ENCODE data around the gene SLC38A11. TPM values are rescaled to one million over a fixed set of nuclear protein-coding genes. Genes with fewer than 3 reads are reported as not detected.
"Not testable (repeated sequence)": the region's sequence is repeated elsewhere in the genome, so short reads cannot be mapped to it uniquely, and the experiment has no call there.

The SLC38A11 gene
- total RNA-seq, 1 experiment from 2014 or later, result not detected

- H3K27me3 ChIP-seq (replicated peaks), result no peaks in the 10 kb centered on the region
- H3K27ac ChIP-seq, result no peak overlapping the region
- no peak for DNase-seq (ENCODE audit: low read depth in 1 of 2, low spot score in 2 of 2)
Observed at GRCh38 chr2:164873210-164873908, 82.0 kb downstream of the SLC38A11 start.

DNA sequence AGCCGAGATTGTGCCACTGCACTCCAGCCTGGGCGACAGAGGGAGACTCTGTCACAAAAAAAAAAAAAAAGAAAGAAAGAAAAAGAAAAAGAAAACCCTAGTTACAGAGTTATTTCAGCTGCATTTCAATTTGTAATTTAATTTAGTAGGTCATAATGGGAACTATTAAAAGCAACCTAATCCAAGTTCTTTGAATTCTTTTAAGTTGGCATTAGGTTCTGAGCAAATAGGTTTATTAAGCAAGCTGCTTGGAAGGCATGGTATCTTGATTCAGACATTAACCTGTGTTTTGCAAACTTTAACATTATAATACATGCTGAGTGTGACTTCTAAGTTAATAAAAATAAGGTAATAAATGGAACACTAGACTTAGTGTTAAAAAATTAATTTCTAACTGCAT is 83.9 kb downstream of the SLC38A11 start:
- no peak overlapping the region for H3K4me3 ChIP-seq
- no peaks in the 10 kb centered on the region for H3K27me3 ChIP-seq (replicated peaks)
- no peaks in the 10 kb centered on the region for H3K36me3 ChIP-seq
- no peak overlapping the region for H3K27ac ChIP-seq
- H3K4me1 ChIP-seq (replicated peaks), result peaks cover 9% of the 10 kb centered on the region; the same call in 1 of the 2 replicates
- no peaks in the 10 kb centered on the region for H3K9me3 ChIP-seq (replicated peaks)
- DNase-seq (ENCODE audit: low read depth in 1 of 2, low spot score in 2 of 2), result no peak

More at GRCh38 chr2:164873210-164873908, 82.0 kb downstream of the SLC38A11 start:
- Histone ChIP-seq H3K9me3 (replicated peaks) (no peaks in the 10 kb centered on the region), H3K4me1 (replicated peaks) (peaks cover 6% of the 10 kb centered on the region; the same call in 1 of the 2 replicates), H3K36me3 (no peaks in the 10 kb centered on the region), H3K4me3 (no peak overlapping the region)

DNA sequence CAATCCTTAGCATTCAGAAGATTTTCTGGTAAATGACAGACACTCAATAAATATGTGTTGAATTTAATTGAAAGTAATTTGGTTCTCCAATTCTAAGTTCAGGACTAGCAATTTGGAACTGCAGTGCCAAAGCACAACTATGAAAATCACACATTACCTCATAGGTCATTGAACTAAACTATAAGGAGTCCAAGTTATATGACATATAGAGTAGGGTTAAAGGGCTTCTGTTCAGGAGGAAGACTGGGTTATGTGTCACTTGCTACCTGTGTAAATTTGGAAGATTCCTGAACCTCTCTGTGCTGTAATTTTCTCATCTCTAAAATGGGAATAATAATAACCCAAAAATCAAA is 85.9 kb downstream of the SLC38A11 start:
- no peaks in the 10 kb centered on the region for H3K36me3 ChIP-seq
- peaks cover 9% of the 10 kb centered on the region; the same call in 1 of the 2 replicates for H3K4me1 ChIP-seq (replicated peaks)
- H3K27ac ChIP-seq, result no peak overlapping the region
- H3K4me3 ChIP-seq, result no peak overlapping the region
- no peaks in the 10 kb centered on the region for H3K9me3 ChIP-seq (replicated peaks)
- no peaks in the 10 kb centered on the region for H3K27me3 ChIP-seq (replicated peaks)
- no peak for DNase-seq (ENCODE audit: low read depth in 1 of 2, low spot score in 2 of 2)

- peaks cover 9% of the 10 kb centered on the region; the same call in 1 of the 2 replicates for H3K4me1 ChIP-seq (replicated peaks)
- no peaks in the 10 kb centered on the region for H3K27me3 ChIP-seq (replicated peaks)
- H3K27ac ChIP-seq, result no peak overlapping the region
- no peaks in the 10 kb centered on the region for H3K9me3 ChIP-seq (replicated peaks)
- H3K36me3 ChIP-seq, result no peaks in the 10 kb centered on the region
- peak in 1 of 2 experiments; percentile 38 for DNase-seq (ENCODE audit: low read depth in 1 of 2, low spot score in 2 of 2)
- H3K4me3 ChIP-seq, result no peak overlapping the region
Observed at GRCh38 chr2:164868563-164869419, 86.5 kb downstream of the SLC38A11 start.

DNA sequence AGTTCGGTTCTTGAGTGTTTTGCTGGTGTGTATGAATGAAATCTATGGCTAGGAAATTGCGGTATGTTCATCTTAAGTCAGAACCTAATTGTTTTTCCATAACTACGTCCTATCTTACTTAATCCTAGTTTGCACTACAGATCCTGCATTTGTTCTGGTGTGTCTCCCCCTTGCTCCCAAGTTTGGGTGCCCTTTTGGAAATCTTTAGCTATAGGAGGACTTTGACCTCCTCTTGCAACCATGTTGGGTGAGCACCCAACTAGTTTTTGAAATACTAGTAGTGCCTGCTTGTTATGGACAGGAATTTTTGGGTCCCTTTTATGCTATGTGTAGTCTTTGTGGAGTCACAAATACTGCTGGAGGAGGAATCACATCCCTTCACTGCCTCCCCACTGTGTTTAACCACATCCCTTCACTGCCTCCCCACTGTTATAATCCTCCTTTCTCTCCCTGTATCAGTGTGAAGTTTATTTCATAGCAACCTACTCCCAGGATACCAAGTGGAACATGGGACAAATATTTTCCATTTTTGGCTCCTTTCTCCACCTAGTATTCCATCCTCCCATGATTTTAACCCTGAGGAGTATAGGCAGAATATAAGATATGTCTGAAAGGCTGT is 87.4 kb downstream of the SLC38A11 start:
- H3K36me3 ChIP-seq, result no peaks in the 10 kb centered on the region
- no peak for DNase-seq (ENCODE audit: low read depth in 1 of 2, low spot score in 2 of 2)
- peaks cover 9% of the 10 kb centered on the region; the same call in 1 of the 2 replicates for H3K4me1 ChIP-seq (replicated peaks)
- no peak overlapping the region for H3K27ac ChIP-seq
- no peak overlapping the region for H3K4me3 ChIP-seq
- no peaks in the 10 kb centered on the region for H3K27me3 ChIP-seq (replicated peaks)
- no peaks in the 10 kb centered on the region for H3K9me3 ChIP-seq (replicated peaks)

DNA sequence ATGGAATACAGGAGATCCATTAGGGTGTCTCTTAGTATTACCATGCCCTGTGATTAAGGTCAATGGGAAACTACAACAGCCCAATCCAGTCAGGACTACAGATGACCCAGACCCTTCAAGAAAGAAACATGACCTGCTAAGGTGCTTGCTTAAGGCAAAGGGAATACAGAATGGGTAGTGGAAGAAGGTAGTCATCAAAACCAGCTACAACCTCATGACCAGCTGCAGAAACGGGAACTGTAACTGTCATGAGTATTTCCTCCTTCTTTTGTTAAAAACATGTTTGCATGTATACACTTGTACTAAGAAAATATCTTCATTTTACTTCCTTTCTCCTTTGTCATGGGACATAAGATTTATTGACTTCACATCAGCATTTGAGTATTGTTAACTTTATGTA is 88.9 kb downstream of the SLC38A11 start:
- H3K27ac ChIP-seq; H3K4me1 ChIP-seq (replicated peaks); H3K9me3 ChIP-seq (replicated peaks); H3K4me3 ChIP-seq; H3K27me3 ChIP-seq (replicated peaks); H3K36me3 ChIP-seq; DNase-seq (ENCODE audit: low read depth in 1 of 2, low spot score in 2 of 2): not testable (repeated sequence)

GRCh38 chr2:164860694-164861042 is 94.7 kb downstream of the SLC38A11 start:
- H3K9me3 ChIP-seq (replicated peaks), result no peaks in the 10 kb centered on the region

GRCh38 chr2:164859906-164860693 is 95.2 kb downstream of the SLC38A11 start:
- H3K4me3 ChIP-seq; DNase-seq (ENCODE audit: low read depth in 1 of 2, low spot score in 2 of 2); H3K4me1 ChIP-seq (replicated peaks); H3K9me3 ChIP-seq (replicated peaks); H3K27me3 ChIP-seq (replicated peaks); H3K27ac ChIP-seq; H3K36me3 ChIP-seq: not testable (repeated sequence)

More at GRCh38 chr2:164860694-164861042, 94.7 kb downstream of the SLC38A11 start:
- Histone ChIP-seq H3K4me1 (replicated peaks) (no peaks in the 10 kb centered on the region), H3K27ac (no peak overlapping the region), H3K36me3 (no peaks in the 10 kb centered on the region), H3K4me3 (no peak overlapping the region), H3K27me3 (replicated peaks) (no peaks in the 10 kb centered on the region)
- DNase-seq (ENCODE audit: low read depth in 1 of 2, low spot score in 2 of 2), result no peak

DNA sequence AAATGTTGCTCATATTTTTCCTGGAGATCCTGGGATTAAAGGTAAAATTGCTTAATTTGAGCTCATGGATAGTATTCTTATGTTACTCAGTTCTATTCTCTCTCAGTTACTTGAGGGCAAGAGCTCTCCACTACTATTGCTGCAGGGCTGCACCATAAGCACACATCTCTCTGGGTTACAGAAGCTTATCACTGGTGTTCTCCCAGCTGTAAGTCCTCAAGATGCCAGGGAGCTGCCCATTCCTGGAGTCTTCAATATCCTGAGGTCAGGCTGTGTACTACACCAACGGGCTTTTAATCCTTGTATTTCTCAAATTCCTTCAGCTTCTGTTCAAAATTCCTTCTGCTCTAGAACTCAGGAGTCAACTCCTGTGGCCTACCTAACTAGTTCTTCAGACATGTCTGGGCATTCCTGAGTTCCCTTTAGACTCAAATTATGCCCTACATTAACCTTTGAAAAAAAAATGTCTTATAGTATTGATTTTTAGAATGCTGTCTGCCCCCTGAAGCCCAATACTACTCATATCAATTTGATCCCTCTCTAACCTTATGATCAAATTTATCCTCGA is 96.0 kb downstream of the SLC38A11 start:
- H3K27me3 ChIP-seq (replicated peaks), result no peaks in the 10 kb centered on the region
- no peaks in the 10 kb centered on the region for H3K4me1 ChIP-seq (replicated peaks)
- no peak overlapping the region for H3K4me3 ChIP-seq
- H3K36me3 ChIP-seq, result no peaks in the 10 kb centered on the region
- H3K27ac ChIP-seq, result no peak overlapping the region
- no peak for DNase-seq (ENCODE audit: low read depth in 1 of 2, low spot score in 2 of 2)
- H3K9me3 ChIP-seq (replicated peaks), result no peaks in the 10 kb centered on the region

GRCh38 chr2:164852086-164852485 is 103.2 kb downstream of the SLC38A11 start:
- Histone ChIP-seq H3K27ac (no peak overlapping the region), H3K9me3 (replicated peaks) (no peaks in the 10 kb centered on the region), H3K4me3 (no peak overlapping the region), H3K36me3 (no peaks in the 10 kb centered on the region), H3K4me1 (replicated peaks) (no peaks in the 10 kb centered on the region), H3K27me3 (replicated peaks) (0 out of 2 replicates have a peak, but pooled peaks cover 4% of the 10 kb centered on the region)
- DNase-seq (ENCODE audit: low read depth in 1 of 2, low spot score in 2 of 2), result no peak

GRCh38 chr2:164850235-164850634 is 105.1 kb downstream of the SLC38A11 start:
- H3K27me3 ChIP-seq (replicated peaks), result 0 out of 2 replicates have a peak, but pooled peaks cover 4% of the 10 kb centered on the region
- H3K4me3 ChIP-seq, result no peak overlapping the region
- DNase-seq (ENCODE audit: low read depth in 1 of 2, low spot score in 2 of 2), result no peak
- no peak overlapping the region for H3K27ac ChIP-seq
- no peaks in the 10 kb centered on the region for H3K9me3 ChIP-seq (replicated peaks)
- H3K4me1 ChIP-seq (replicated peaks), result no peaks in the 10 kb centered on the region
- no peaks in the 10 kb centered on the region for H3K36me3 ChIP-seq

GRCh38 chr2:164849506-164849905 is 105.8 kb downstream of the SLC38A11 start:
- no peaks in the 10 kb centered on the region for H3K36me3 ChIP-seq

More at GRCh38 chr2:164849506-164849905, 105.8 kb downstream of the SLC38A11 start:
- Histone ChIP-seq H3K4me3 (no peak overlapping the region), H3K27me3 (replicated peaks) (0 out of 2 replicates have a peak, but pooled peaks cover 4% of the 10 kb centered on the region), H3K27ac (no peak overlapping the region), H3K4me1 (replicated peaks) (no peaks in the 10 kb centered on the region), H3K9me3 (replicated peaks) (no peaks in the 10 kb centered on the region)
- no peak for DNase-seq (ENCODE audit: low read depth in 1 of 2, low spot score in 2 of 2)

Data from SJSA1 (cell line).